ENCODE data around the gene IFIT5. TPM values are rescaled to one million over a fixed set of nuclear protein-coding genes. Genes with fewer than 3 reads are reported as not detected.

The IFIT5 gene
- 15.2 and 18.9 TPM in 2 replicates for total RNA-seq (2014; rRNA removed; shearing (Covaris generic); ENCODE audit: low replicate concordance)

GRCh38 chr10:89414146-89414878 lies at the start of gene IFIT5:
Gene IFIT5, plus strand, starts transcription at chr10:89414568. Its CDS starts 231 bp downstream, at chr10:89414799.
- DNase-seq, result peak; percentile 77
- H3K9me3 ChIP-seq, result no peaks in the 10 kb centered on the region

GRCh38 chr10:89367529-89367928 lies 46.8 kb upstream of the IFIT5 start:
- H3K4me3 ChIP-seq, result no peak overlapping the region
- no peaks in the 10 kb centered on the region for H3K36me3 ChIP-seq
- no peaks in the 10 kb centered on the region for H3K9me3 ChIP-seq
- H3K27me3 ChIP-seq, result no peaks in the 10 kb centered on the region
- DNase-seq, result no peak

More at GRCh38 chr10:89414146-89414878, at the start of gene IFIT5:
- Histone ChIP-seq H3K36me3 (peaks cover 26% of the 10 kb centered on the region), H3K4me3 (peak within 1 kb of the TSS; percentile 70), H3K27me3 (no peaks in the 10 kb centered on the region)

- Histone ChIP-seq H3K27me3 (no peaks in the 10 kb centered on the region), H3K36me3 (no peaks in the 10 kb centered on the region), H3K9me3 (no peaks in the 10 kb centered on the region), H3K4me3 (no peak overlapping the region)
- DNase-seq, result no peak
Observed at GRCh38 chr10:89368129-89368528, 46.2 kb upstream of the IFIT5 start.

GRCh38 chr10:89369156-89370105 lies 44.9 kb upstream of the IFIT5 start:
- H3K9me3 ChIP-seq, result no peaks in the 10 kb centered on the region
- no peak for DNase-seq

GRCh38 chr10:89371079-89371478 lies 43.3 kb upstream of the IFIT5 start:
- no peaks in the 10 kb centered on the region for H3K9me3 ChIP-seq
- DNase-seq, result no peak
- no peak overlapping the region for H3K4me3 ChIP-seq
- no peaks in the 10 kb centered on the region for H3K36me3 ChIP-seq
- H3K27me3 ChIP-seq, result no peaks in the 10 kb centered on the region

More at GRCh38 chr10:89369156-89370105, 44.9 kb upstream of the IFIT5 start:
- Histone ChIP-seq H3K4me3 (no peak overlapping the region), H3K27me3 (no peaks in the 10 kb centered on the region), H3K36me3 (no peaks in the 10 kb centered on the region)

GRCh38 chr10:89371987-89372386 lies 42.4 kb upstream of the IFIT5 start:
- no peak for DNase-seq
- H3K4me3 ChIP-seq, result no peak overlapping the region
- H3K9me3 ChIP-seq, result no peaks in the 10 kb centered on the region
- no peaks in the 10 kb centered on the region for H3K27me3 ChIP-seq
- no peaks in the 10 kb centered on the region for H3K36me3 ChIP-seq

- no peaks in the 10 kb centered on the region for H3K36me3 ChIP-seq
- H3K9me3 ChIP-seq, result no peaks in the 10 kb centered on the region
- H3K4me3 ChIP-seq, result no peak overlapping the region
- H3K27me3 ChIP-seq, result no peaks in the 10 kb centered on the region
- peak; percentile 78 for DNase-seq
Observed at GRCh38 chr10:89373916-89374711, 40.3 kb upstream of the IFIT5 start.

GRCh38 chr10:89374713-89375141 lies 39.6 kb upstream of the IFIT5 start:
- H3K9me3 ChIP-seq, result no peaks in the 10 kb centered on the region
- no peaks in the 10 kb centered on the region for H3K27me3 ChIP-seq
- no peak for DNase-seq

GRCh38 chr10:89377705-89378637 lies 36.4 kb upstream of the IFIT5 start, which contains the start of gene IFIT1B:
Gene IFIT1B, plus strand, starts transcription at chr10:89378056. Its CDS starts 80 bp downstream, at chr10:89378136.
- no peak for DNase-seq
- Histone ChIP-seq H3K27me3 (no peaks in the 10 kb centered on the region), H3K36me3 (no peaks in the 10 kb centered on the region), H3K9me3 (no peaks in the 10 kb centered on the region), H3K4me3 (no peak within 1 kb of the TSS)

More at GRCh38 chr10:89374713-89375141, 39.6 kb upstream of the IFIT5 start:
- Histone ChIP-seq H3K4me3 (no peak overlapping the region), H3K36me3 (no peaks in the 10 kb centered on the region)

- Histone ChIP-seq H3K4me3 (no peak overlapping the region), H3K27me3 (no peaks in the 10 kb centered on the region), H3K9me3 (no peaks in the 10 kb centered on the region), H3K36me3 (no peaks in the 10 kb centered on the region)
- DNase-seq, result no peak
Observed at GRCh38 chr10:89379103-89379502, 35.3 kb upstream of the IFIT5 start.

- Histone ChIP-seq H3K9me3 (no peaks in the 10 kb centered on the region), H3K4me3 (no peak overlapping the region), H3K27me3 (no peaks in the 10 kb centered on the region), H3K36me3 (no peaks in the 10 kb centered on the region)
- DNase-seq, result no peak
Observed at GRCh38 chr10:89382757-89383156, 31.6 kb upstream of the IFIT5 start.

- DNase-seq, result no peak
- Histone ChIP-seq H3K36me3 (no peaks in the 10 kb centered on the region), H3K9me3 (no peaks in the 10 kb centered on the region), H3K27me3 (no peaks in the 10 kb centered on the region), H3K4me3 (no peak overlapping the region)
Observed at GRCh38 chr10:89384474-89385340, 29.7 kb upstream of the IFIT5 start.

GRCh38 chr10:89388806-89389205 lies 25.6 kb upstream of the IFIT5 start:
- DNase-seq, result no peak
- Histone ChIP-seq H3K9me3 (no peaks in the 10 kb centered on the region), H3K4me3 (no peak overlapping the region), H3K36me3 (no peaks in the 10 kb centered on the region), H3K27me3 (no peaks in the 10 kb centered on the region)

GRCh38 chr10:89389254-89389653 lies 25.1 kb upstream of the IFIT5 start:
- Histone ChIP-seq H3K9me3 (no peaks in the 10 kb centered on the region), H3K27me3 (no peaks in the 10 kb centered on the region), H3K36me3 (no peaks in the 10 kb centered on the region), H3K4me3 (no peak overlapping the region)
- DNase-seq, result no peak

Measured in MG63 (cell line).